HEK293T (cell line): ENCODE measurements around the gene SEZ6L.

ENCODE experiments used
- CTCF ChIA-PET: fragments of 350-600 bp; formaldehyde crosslinking; extraction: SDS; loops from one replicate; lab custom pipeline; 2021; ENCODE audit warnings: antibody characterized with exemption, inconsistent platforms; lab: Yijun Ruan, JAX
- POLR2A ChIA-PET: fragments of 350-600 bp; formaldehyde crosslinking; extraction: SDS; loops from one replicate; lab custom pipeline; 2020; ENCODE audit warnings: antibody characterized with exemption, inconsistent platforms; lab: Yijun Ruan, JAX
- DNase-seq: peaks from one replicate; pipeline ENCODE4 v3.0.0; 2012; ENCODE audit warnings: mixed read lengths; ENCODE audit errors: extremely low spot score
- ARNT ChIP-seq: fragments of 450-650 bp; IDR thresholded peaks from 2 replicates; pipeline ENCODE4 v1.6.1; 2017; ENCODE audit warnings: mild to moderate bottlenecking
- BHLHE40 ChIP-seq: fragments of 450-650 bp; IDR thresholded peaks from 2 replicates; pipeline ENCODE4 v1.6.1; 2016; ENCODE audit warnings: mild to moderate bottlenecking, moderate library complexity, borderline replicate concordance
- CTBP1 ChIP-seq: fragments of 450-650 bp; IDR thresholded peaks from 2 replicates; pipeline ENCODE4 v1.6.1; 2016; ENCODE audit warnings: borderline replicate concordance
- ELF4 ChIP-seq: fragments of 450-650 bp; IDR thresholded peaks from 2 replicates; pipeline ENCODE4 v1.6.1; 2017; ENCODE audit warnings: antibody characterized with exemption
- FOXA1 ChIP-seq: fragments of 450-650 bp; IDR thresholded peaks from 2 replicates; pipeline ENCODE4 v1.6.1; 2016; ENCODE audit warnings: mild to moderate bottlenecking
- FOXK2 ChIP-seq: fragments of 450-650 bp; IDR thresholded peaks from 2 replicates; pipeline ENCODE4 v1.6.1; 2016; ENCODE audit warnings: mild to moderate bottlenecking
- FOXM1 ChIP-seq: fragments of 450-650 bp; IDR thresholded peaks from 2 replicates; pipeline ENCODE4 v1.6.1; 2017; ENCODE audit warnings: mild to moderate bottlenecking, borderline replicate concordance
- HDGF ChIP-seq: fragments of 450-650 bp; IDR thresholded peaks from 2 replicates; pipeline ENCODE4 v1.6.1; 2017; ENCODE audit warnings: antibody characterized with exemption, borderline replicate concordance
- L3MBTL2 ChIP-seq: fragments of 450-650 bp; conservative IDR thresholded peaks from 2 replicates; pipeline ENCODE4 v1.6.1; 2016; ENCODE audit warnings: mild to moderate bottlenecking
- LEF1 ChIP-seq: fragments of 450-650 bp; IDR thresholded peaks from 2 replicates; pipeline ENCODE4 v1.6.1; 2017; ENCODE audit warnings: mild to moderate bottlenecking, borderline replicate concordance
- NFRKB ChIP-seq: fragments of 450-650 bp; IDR thresholded peaks from 2 replicates; pipeline ENCODE4 v1.6.1; 2016; ENCODE audit warnings: mild to moderate bottlenecking, moderate library complexity
- PKNOX1 ChIP-seq: fragments of 450-650 bp; IDR thresholded peaks from 2 replicates; pipeline ENCODE4 v1.6.1; 2016
- SP1 ChIP-seq: fragments of 450-650 bp; IDR thresholded peaks from 2 replicates; pipeline ENCODE4 v1.6.1; 2017
- SUZ12 ChIP-seq: fragments of 450-650 bp; IDR thresholded peaks from 2 replicates; pipeline ENCODE4 v1.6.1; 2016; ENCODE audit warnings: mild to moderate bottlenecking
- TARDBP ChIP-seq: fragments of 450-650 bp; IDR thresholded peaks from 2 replicates; pipeline ENCODE4 v1.6.1; 2016
- ZNF384 ChIP-seq: fragments of 450-650 bp; IDR thresholded peaks from 2 replicates; pipeline ENCODE4 v1.6.1; 2016

The SEZ6L gene

GRCh38 chr22:26313291-26313690, 144.0 kb downstream of the SEZ6L start:
- ChIA-PET CTCF (no interaction called here), POLR2A (interaction anchor here (0.7 kb wide), 1 partner anchor 9 kb away, joined by 4 read pairs; no protein-coding TSS in a partner anchor)
- TF ChIP-seq ELF4 (no peak), NFRKB (no peak), ARNT (no peak), ZNF384 (no peak), L3MBTL2 (no peak), SP1 (no peak), FOXA1 (no peak), FOXK2 (no peak), HDGF (no peak), BHLHE40 (no peak), FOXM1 (no peak), TARDBP (no peak), PKNOX1 (no peak), CTBP1 (no peak), SUZ12 (no peak), LEF1 (no peak)
- DNase-seq = no peak

- CTCF ChIA-PET = no interaction called here
- POLR2A ChIA-PET = no interaction called here
- TF ChIP-seq ELF4 (no peak), ARNT (no peak), L3MBTL2 (no peak), HDGF (no peak), FOXM1 (no peak), NFRKB (no peak), SUZ12 (no peak), TARDBP (no peak), FOXK2 (no peak), BHLHE40 (no peak), CTBP1 (no peak), PKNOX1 (no peak), SP1 (no peak), FOXA1 (no peak), LEF1 (no peak), ZNF384 (no peak)
- no peak for DNase-seq
Measured at GRCh38 chr22:26314171-26314570, 144.9 kb downstream of the SEZ6L start.

GRCh38 chr22:26314656-26315055, 145.4 kb downstream of the SEZ6L start:
- no peak for DNase-seq
- CTCF ChIA-PET = no interaction called here
- TF ChIP-seq LEF1 = no peak
- no peak for TF ChIP-seq CTBP1
- TF ChIP-seq L3MBTL2 = no peak
- no peak for TF ChIP-seq BHLHE40
- TF ChIP-seq ARNT = no peak
- POLR2A ChIA-PET = no interaction called here

GRCh38 chr22:26316732-26317285, 147.5 kb downstream of the SEZ6L start:
- no peak for TF ChIP-seq BHLHE40
- no peak for TF ChIP-seq L3MBTL2
- TF ChIP-seq PKNOX1 = no peak
- TF ChIP-seq FOXM1 = no peak
- TF ChIP-seq ELF4 = no peak
- no peak for TF ChIP-seq ZNF384
- TF ChIP-seq HDGF = no peak
- no peak for TF ChIP-seq NFRKB
- no peak for TF ChIP-seq ARNT
- no peak for TF ChIP-seq FOXK2
- no peak for TF ChIP-seq SP1
- no peak for TF ChIP-seq FOXA1
- no peak for TF ChIP-seq TARDBP
- no peak for TF ChIP-seq LEF1
- TF ChIP-seq CTBP1 = no peak
- no peak for TF ChIP-seq SUZ12

GRCh38 chr22:26318975-26319374, 149.7 kb downstream of the SEZ6L start:
- ChIA-PET POLR2A (no interaction called here), CTCF (interaction anchor here (0.6 kb wide), 1 partner anchor 60 kb away, joined by 3 read pairs; no protein-coding TSS in a partner anchor)
- no peak for DNase-seq
- TF ChIP-seq BHLHE40 = no peak
- no peak for TF ChIP-seq L3MBTL2
- no peak for TF ChIP-seq TARDBP
- no peak for TF ChIP-seq ELF4
- TF ChIP-seq PKNOX1 = no peak
- no peak for TF ChIP-seq SUZ12
- TF ChIP-seq HDGF = no peak
- TF ChIP-seq SP1 = no peak
- TF ChIP-seq FOXA1 = no peak
- TF ChIP-seq LEF1 = no peak
- no peak for TF ChIP-seq FOXM1
- TF ChIP-seq CTBP1 = no peak

More at GRCh38 chr22:26316732-26317285, 147.5 kb downstream of the SEZ6L start:
- POLR2A ChIA-PET = no interaction called here
- CTCF ChIA-PET = no interaction called here
- no peak for DNase-seq

GRCh38 chr22:26320447-26320846, 151.2 kb downstream of the SEZ6L start:
- POLR2A ChIA-PET = no interaction called here
- CTCF ChIA-PET = no interaction called here
- no peak for DNase-seq
- TF ChIP-seq SP1 (no peak), ARNT (no peak), CTBP1 (no peak), FOXM1 (no peak), TARDBP (no peak), LEF1 (no peak), SUZ12 (no peak), BHLHE40 (no peak), ZNF384 (no peak), HDGF (no peak), PKNOX1 (no peak), FOXA1 (no peak), L3MBTL2 (no peak), NFRKB (no peak), ELF4 (no peak), FOXK2 (no peak)
